ENCODE results near the gene OARD1.

- TF ChIP-seq POLR2A (IDR thresholded peaks at IDR 0.05) = no peak
- TF ChIP-seq, protein P1, sequence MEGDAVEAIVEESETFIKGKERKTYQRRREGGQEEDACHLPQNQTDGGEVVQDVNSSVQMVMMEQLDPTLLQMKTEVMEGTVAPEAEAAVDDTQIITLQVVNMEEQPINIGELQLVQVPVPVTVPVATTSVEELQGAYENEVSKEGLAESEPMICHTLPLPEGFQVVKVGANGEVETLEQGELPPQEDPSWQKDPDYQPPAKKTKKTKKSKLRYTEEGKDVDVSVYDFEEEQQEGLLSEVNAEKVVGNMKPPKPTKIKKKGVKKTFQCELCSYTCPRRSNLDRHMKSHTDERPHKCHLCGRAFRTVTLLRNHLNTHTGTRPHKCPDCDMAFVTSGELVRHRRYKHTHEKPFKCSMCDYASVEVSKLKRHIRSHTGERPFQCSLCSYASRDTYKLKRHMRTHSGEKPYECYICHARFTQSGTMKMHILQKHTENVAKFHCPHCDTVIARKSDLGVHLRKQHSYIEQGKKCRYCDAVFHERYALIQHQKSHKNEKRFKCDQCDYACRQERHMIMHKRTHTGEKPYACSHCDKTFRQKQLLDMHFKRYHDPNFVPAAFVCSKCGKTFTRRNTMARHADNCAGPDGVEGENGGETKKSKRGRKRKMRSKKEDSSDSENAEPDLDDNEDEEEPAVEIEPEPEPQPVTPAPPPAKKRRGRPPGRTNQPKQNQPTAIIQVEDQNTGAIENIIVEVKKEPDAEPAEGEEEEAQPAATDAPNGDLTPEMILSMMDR (IDR thresholded peaks at IDR 0.05) = no peak
These were observed 26.1 kb downstream of the OARD1 start for GRCh38 chr6:41046084-41046483.
